ENCODE data around the gene ATXN2.

ATXN2 gene

DNA sequence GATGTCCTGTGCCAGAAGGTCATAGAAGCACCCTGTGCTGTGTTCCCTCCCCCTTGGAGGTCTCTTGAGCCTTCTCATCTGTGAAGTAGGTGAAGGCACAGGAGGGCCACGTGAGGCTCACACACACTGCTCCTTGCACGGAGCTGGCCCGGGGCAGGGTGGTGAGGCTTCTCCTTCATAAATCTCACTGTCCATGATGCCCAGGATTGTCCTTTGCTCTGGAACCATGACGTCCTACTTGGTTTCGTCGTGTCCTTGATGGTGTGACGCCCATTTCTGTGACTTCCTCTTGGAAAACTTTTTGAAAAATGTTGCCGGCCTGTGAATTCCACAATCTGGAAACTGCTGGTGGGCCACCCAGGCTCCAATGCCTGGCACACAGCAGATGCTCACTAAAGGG, 159.0 kb downstream of the ATXN2 start:
- DNase-seq (ENCODE audit: low read depth, low spot score): no peak

DNA sequence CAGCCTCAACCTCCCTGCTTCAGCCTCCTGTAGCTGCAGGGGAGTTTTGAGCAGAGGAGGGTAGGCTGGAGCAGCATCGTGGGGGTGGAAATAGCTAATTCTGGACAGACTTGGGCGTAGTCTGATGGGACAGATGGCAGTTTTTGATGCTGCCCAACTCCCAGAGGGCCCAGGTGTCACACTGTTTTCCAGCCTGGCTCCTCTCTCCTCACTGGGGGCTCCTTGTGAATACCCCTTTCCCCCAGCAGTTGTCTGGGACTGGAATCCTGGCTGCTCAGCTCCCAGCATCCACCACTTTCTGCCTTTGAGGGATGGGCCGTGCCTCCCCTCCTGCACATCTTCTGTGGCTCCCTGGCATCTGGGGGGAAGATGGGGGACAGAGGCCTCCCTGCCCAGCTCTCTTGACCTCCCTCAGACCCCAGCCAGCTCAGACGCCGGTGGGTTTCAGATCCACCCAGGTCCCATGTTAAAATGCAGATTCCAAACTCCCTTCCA, 159.4 kb downstream of the ATXN2 start:
- no peak for DNase-seq (ENCODE audit: low read depth, low spot score)

- no peak for DNase-seq (ENCODE audit: low read depth, low spot score)
These were observed 160.6 kb downstream of the ATXN2 start for GRCh38 chr12:111438481-111438880.

GRCh38 chr12:111437816-111438454, 161.2 kb downstream of the ATXN2 start:
- no peak for DNase-seq (ENCODE audit: low read depth, low spot score)

GRCh38 chr12:111436811-111437210, 162.3 kb downstream of the ATXN2 start:
- DNase-seq (ENCODE audit: low read depth, low spot score): no peak

- DNase-seq (ENCODE audit: low read depth, low spot score): no peak
These were observed 162.8 kb downstream of the ATXN2 start for GRCh38 chr12:111436266-111436665.

- no peak for DNase-seq (ENCODE audit: low read depth, low spot score)
These were observed 163.4 kb downstream of the ATXN2 start for GRCh38 chr12:111435661-111436201.

- DNase-seq (ENCODE audit: low read depth, low spot score): no peak
These were observed 164.3 kb downstream of the ATXN2 start for GRCh38 chr12:111434680-111435338.

- DNase-seq (ENCODE audit: low read depth, low spot score): no peak
These were observed 165.1 kb downstream of the ATXN2 start for GRCh38 chr12:111434049-111434448.

GRCh38 chr12:111431772-111432171, 167.3 kb downstream of the ATXN2 start:
- no peak for DNase-seq (ENCODE audit: low read depth, low spot score)

DNA sequence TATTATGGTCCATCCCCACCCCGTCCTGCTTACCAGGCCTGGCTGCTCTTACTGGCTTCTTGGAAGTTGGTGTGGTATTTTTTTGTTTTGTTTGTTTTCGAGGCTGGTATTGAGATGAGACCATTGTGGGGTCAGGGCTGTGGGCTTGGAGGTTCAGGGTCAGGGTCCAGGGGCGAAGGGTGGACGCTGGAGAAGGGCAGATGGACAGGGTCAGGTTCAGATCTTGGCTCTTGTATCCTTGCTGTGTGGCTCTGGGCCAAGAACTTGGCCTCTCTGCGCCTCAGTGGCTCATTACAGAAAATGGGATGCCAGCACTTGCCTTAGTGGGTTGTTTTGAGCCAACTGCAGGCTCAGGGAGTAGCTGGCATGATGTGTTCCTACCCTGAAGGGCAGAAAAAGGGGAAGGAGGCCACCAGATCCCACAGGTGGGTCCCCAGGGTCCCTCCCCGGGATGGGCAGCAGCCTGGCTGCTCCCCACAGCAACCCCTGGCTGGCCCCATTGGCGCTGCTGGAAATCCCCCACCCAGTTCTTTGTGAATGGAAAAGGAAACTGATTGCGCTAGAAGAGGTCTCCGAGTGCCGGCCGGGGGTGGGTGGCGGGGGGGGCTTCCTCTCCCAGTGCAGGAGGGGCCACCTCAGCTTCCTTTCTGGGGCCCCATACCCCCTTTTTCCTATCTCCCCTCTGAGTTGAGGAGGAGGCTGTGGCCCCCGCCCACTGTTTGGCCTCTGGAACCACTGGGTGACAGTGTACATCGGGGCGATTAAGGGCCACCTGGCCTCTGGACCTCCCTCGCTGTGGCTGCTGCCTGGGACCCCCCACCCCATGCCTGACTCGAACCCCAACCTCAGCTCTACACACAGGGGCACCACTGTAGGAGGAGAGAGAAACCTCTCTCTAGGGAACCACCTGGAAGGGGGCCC, 168.4 kb downstream of the ATXN2 start:
- no peak for DNase-seq (ENCODE audit: low read depth, low spot score)

DNA sequence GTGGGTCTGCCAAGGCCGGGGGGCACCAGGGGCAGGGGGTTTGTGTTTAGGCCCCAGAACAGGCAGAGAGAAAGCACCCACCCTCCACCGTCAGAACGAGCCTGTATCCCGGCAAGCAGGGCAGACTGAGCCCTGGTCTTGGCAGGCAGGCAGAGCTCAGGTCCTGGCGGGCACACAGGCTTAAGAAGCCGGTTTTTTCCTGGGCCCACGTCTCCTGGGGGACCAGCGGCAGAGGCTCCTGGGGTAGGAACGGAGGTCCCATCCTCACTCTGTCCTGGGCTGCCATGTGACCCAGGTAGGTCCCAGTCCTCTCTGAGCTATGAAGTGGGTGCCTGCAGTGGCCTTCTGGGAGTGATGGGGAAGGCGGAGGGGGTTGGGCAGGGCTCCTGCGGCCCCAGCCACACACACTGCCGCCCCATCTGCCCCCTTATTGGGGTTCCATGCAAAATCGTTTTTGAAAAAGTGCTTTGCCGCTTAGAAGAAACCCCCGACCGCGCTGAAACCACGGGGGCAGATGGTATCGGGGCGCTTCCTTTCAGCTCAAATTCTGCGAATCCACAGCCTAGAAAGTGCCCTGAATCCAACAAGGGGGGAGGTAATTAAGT, 169.2 kb downstream of the ATXN2 start:
- DNase-seq (ENCODE audit: low read depth, low spot score): no peak

DNA sequence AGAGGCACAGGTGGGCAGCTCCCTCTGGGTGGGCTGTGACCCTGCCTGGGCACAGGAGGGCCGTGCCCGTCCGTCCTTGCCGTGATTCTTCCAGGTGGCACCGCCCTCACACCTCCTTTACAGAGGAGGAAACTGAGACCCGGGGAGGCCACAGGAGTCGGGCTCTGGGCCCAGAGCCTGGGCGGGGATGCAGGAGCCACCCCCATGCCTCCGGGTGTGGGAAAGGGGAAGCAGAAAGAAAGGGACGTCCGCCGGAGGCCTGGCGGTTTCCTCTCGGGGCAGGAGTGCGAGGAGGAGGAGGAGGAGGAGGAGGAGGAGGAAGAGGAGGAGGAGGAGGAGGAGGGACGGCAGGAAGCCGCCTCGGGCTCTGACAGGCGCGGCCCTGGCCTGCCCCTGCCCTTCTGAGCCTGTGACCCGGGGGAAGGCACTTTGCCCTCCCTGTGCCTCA, 170.4 kb downstream of the ATXN2 start:
- no peak for DNase-seq (ENCODE audit: low read depth, low spot score)

GRCh38 chr12:111428081-111428727, 170.9 kb downstream of the ATXN2 start:
- no peak for DNase-seq (ENCODE audit: low read depth, low spot score)

DNA sequence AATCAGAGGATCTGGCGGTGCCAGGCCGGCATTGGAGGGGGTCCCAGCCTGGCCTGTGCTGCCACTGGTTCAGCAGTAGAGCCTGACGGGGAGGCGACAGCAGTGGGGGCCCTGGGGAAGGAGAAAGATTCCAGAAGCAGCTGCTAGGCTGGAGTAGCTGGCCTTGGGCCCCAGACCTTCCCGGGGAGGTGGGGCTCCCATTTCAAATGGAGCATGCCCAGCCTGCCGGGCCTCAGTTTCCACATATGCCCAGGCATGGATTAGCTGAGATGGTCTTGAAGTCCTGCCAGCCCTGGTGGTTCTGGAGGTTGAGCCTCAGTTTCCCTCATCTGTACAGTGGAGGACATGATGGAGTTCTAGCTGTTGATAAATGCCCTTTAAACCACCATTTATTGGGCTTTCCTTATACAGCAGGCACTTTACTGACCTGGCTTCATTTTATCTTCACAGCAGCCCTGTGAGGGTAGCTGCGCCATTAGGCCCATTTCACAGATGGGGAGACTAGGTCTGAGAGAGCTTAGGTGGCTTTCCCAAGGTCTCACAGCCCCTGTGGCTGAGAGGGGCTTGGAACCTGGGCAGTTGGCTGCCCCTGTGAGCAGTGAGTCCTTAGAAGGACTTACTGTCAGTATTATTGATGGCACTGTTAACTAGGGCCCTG, 171.6 kb downstream of the ATXN2 start:
- no peak for DNase-seq (ENCODE audit: low read depth, low spot score)

GRCh38 chr12:111426344-111427185, 172.6 kb downstream of the ATXN2 start:
- DNase-seq (ENCODE audit: low read depth, low spot score): no peak

DNA sequence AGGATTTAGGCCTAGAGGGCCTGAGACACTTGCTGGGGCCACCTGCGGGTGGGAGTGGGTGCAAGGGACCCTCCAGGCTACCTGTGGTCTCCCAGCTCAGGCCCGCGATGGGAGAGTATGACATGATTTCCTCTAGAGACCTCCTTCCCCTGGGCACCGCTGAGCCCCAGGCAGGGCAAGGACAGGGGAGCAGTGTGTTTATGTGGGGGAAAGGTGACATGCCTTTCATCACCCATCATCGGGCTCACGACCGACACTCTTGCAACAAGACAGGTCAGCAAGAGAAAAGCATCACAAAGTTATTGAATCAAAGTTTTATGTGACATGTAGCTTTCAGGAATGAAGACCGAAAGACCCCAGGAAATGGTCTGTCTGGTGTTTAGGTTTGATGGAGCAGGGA, 173.5 kb downstream of the ATXN2 start:
- no peak for DNase-seq (ENCODE audit: low read depth, low spot score)

GRCh38 chr12:111424793-111425251, 174.3 kb downstream of the ATXN2 start:
- no peak for DNase-seq (ENCODE audit: low read depth, low spot score)

- DNase-seq (ENCODE audit: low read depth, low spot score): no peak
These were observed 174.8 kb downstream of the ATXN2 start for GRCh38 chr12:111424189-111424792.

All from smooth muscle cell of the brain vasculature (primary cell).